ENCODE measurements around the gene RBMS3.

- no peak for TF ChIP-seq CTCF (IDR thresholded peaks at IDR 0.05)
- no peak for TF ChIP-seq MAX (CRISPR knock-in tag; IDR thresholded peaks at IDR 0.05)
- TF ChIP-seq ATF2 (CRISPR knock-in tag; IDR thresholded peaks at IDR 0.05; ENCODE audit: borderline replicate concordance, low read depth) = no peak
- no peak for TF ChIP-seq IRF2 (CRISPR knock-in tag; IDR thresholded peaks at IDR 0.05; ENCODE audit: borderline replicate concordance, low read depth)
- no peak for TF ChIP-seq FOXK1 (CRISPR knock-in tag; IDR thresholded peaks at IDR 0.05)
- TF ChIP-seq ZNF423 (CRISPR knock-in tag; IDR thresholded peaks at IDR 0.05) = no peak
Measured at GRCh38 chr3:29283231-29284119, 2.6 kb downstream of the RBMS3 start.

Data from WTC11 (cell line).